Memory B cell (primary cell): ENCODE results near the gene C5orf47.
"Not testable (repeated sequence)": the region's sequence is repeated elsewhere in the genome, so short reads cannot be mapped to it uniquely, and the experiment has no call there.

ENCODE experiments used
- ATAC-seq: fragments of 150-1000 bp; cut with Tn5 transposase; 2 replicates; pipeline ENCODE4 v1.10.0; 2021; ENCODE audit warnings: low read depth, mild to moderate bottlenecking, moderate library complexity
- DNase-seq, 2 donors: peaks; one replicate each; pipeline ENCODE4 v3.0.0; 2022; ENCODE audit warnings: low spot score in 2 of 2
- H3K27ac Mint-ChIP-seq: one replicate; pipeline ENCODE4 v1.8.0; 2022; ENCODE audit warnings: mild to moderate bottlenecking, moderate library complexity, mixed read lengths
- H3K27me3 Mint-ChIP-seq: one replicate; pipeline ENCODE4 v1.8.0; 2022; ENCODE audit warnings: mixed read lengths
- H3K36me3 Mint-ChIP-seq: one replicate; pipeline ENCODE4 v1.8.0; 2022; ENCODE audit warnings: mild to moderate bottlenecking, mixed read lengths
- H3K4me1 Mint-ChIP-seq: one replicate; pipeline ENCODE4 v1.8.0; 2022; ENCODE audit warnings: mixed read lengths
- H3K4me3 Mint-ChIP-seq: one replicate; pipeline ENCODE4 v1.8.0; 2022; ENCODE audit warnings: mild to moderate bottlenecking, moderate library complexity, mixed read lengths
- H3K9me3 Mint-ChIP-seq: one replicate; pipeline ENCODE4 v1.8.0; 2022; ENCODE audit warnings: mixed read lengths

Gene C5orf47

GRCh38 chr5:173981185-173981761 is 7.7 kb upstream of the C5orf47 start:
- H3K9me3 Mint-ChIP-seq = peaks cover 5% of the 10 kb centered on the region
- no peaks in the 10 kb centered on the region for H3K4me1 Mint-ChIP-seq
- DNase-seq = no peak
- no peak overlapping the region for H3K4me3 Mint-ChIP-seq
- H3K27ac Mint-ChIP-seq = no peak overlapping the region
- peaks cover 29% of the 10 kb centered on the region for H3K27me3 Mint-ChIP-seq
- ATAC-seq = no peak
- H3K36me3 Mint-ChIP-seq = peaks cover 3% of the 10 kb centered on the region

GRCh38 chr5:173984218-173984617 is 4.8 kb upstream of the C5orf47 start:
- ATAC-seq (no peak), DNase-seq (no peak)
- no peaks in the 10 kb centered on the region for H3K4me1 Mint-ChIP-seq
- peaks cover 27% of the 10 kb centered on the region for H3K27me3 Mint-ChIP-seq
- no peak overlapping the region for H3K4me3 Mint-ChIP-seq
- peaks cover 3% of the 10 kb centered on the region for H3K36me3 Mint-ChIP-seq
- no peak overlapping the region for H3K27ac Mint-ChIP-seq
- peaks cover 5% of the 10 kb centered on the region for H3K9me3 Mint-ChIP-seq

- ATAC-seq (no peak), DNase-seq (no peak)
- Mint-ChIP-seq H3K9me3 (no peaks in the 10 kb centered on the region), H3K36me3 (no peaks in the 10 kb centered on the region), H3K27me3 (peaks cover 11% of the 10 kb centered on the region), H3K4me1 (no peaks in the 10 kb centered on the region), H3K27ac (no peak overlapping the region), H3K4me3 (no peak overlapping the region)
These were observed 587 bp downstream of the C5orf47 start for GRCh38 chr5:173989432-173990082.

GRCh38 chr5:173997331-173997730 is 8.4 kb downstream of the C5orf47 start:
- Mint-ChIP-seq H3K27me3 (peaks cover 16% of the 10 kb centered on the region), H3K36me3 (no peaks in the 10 kb centered on the region), H3K4me3 (no peak overlapping the region), H3K9me3 (no peaks in the 10 kb centered on the region), H3K4me1 (no peaks in the 10 kb centered on the region), H3K27ac (no peak overlapping the region)
- DNase-seq = no peak
- ATAC-seq = no peak

GRCh38 chr5:173998531-173998930 is 9.6 kb downstream of the C5orf47 start:
- Mint-ChIP-seq H3K4me1 (no peaks in the 10 kb centered on the region), H3K27ac (no peak overlapping the region), H3K9me3 (no peaks in the 10 kb centered on the region), H3K36me3 (no peaks in the 10 kb centered on the region), H3K4me3 (no peak overlapping the region), H3K27me3 (peaks cover 21% of the 10 kb centered on the region)
- DNase-seq (no peak), ATAC-seq (no peak)

- peaks cover 18% of the 10 kb centered on the region for H3K27me3 Mint-ChIP-seq
- H3K27ac Mint-ChIP-seq = no peak overlapping the region
- no peak for DNase-seq
- no peaks in the 10 kb centered on the region for H3K9me3 Mint-ChIP-seq
- H3K4me3 Mint-ChIP-seq = no peak overlapping the region
- ATAC-seq = no peak
- no peaks in the 10 kb centered on the region for H3K4me1 Mint-ChIP-seq
- no peaks in the 10 kb centered on the region for H3K36me3 Mint-ChIP-seq
These were observed 11.1 kb downstream of the C5orf47 start for GRCh38 chr5:174000076-174000475.

- ATAC-seq (no peak), DNase-seq (no peak)
- no peaks in the 10 kb centered on the region for H3K36me3 Mint-ChIP-seq
- H3K27me3 Mint-ChIP-seq = peaks cover 12% of the 10 kb centered on the region
- H3K9me3 Mint-ChIP-seq = no peaks in the 10 kb centered on the region
- H3K4me1 Mint-ChIP-seq = no peaks in the 10 kb centered on the region
- H3K27ac Mint-ChIP-seq = no peak overlapping the region
- H3K4me3 Mint-ChIP-seq = no peak overlapping the region
These were observed 14.8 kb downstream of the C5orf47 start for GRCh38 chr5:174003795-174004194.

- no peaks in the 10 kb centered on the region for H3K9me3 Mint-ChIP-seq
- H3K27ac Mint-ChIP-seq = no peak overlapping the region
- peaks cover 6% of the 10 kb centered on the region for H3K27me3 Mint-ChIP-seq
- H3K4me1 Mint-ChIP-seq = no peaks in the 10 kb centered on the region
- H3K36me3 Mint-ChIP-seq = no peaks in the 10 kb centered on the region
- DNase-seq (no peak), ATAC-seq (no peak)
- H3K4me3 Mint-ChIP-seq = no peak overlapping the region
These were observed 20.0 kb downstream of the C5orf47 start for GRCh38 chr5:174008922-174009321.

- DNase-seq = no peak
- no peak overlapping the region for H3K4me3 Mint-ChIP-seq
- no peaks in the 10 kb centered on the region for H3K36me3 Mint-ChIP-seq
- H3K9me3 Mint-ChIP-seq = no peaks in the 10 kb centered on the region
- peaks cover 6% of the 10 kb centered on the region for H3K27me3 Mint-ChIP-seq
- no peak for ATAC-seq
- no peaks in the 10 kb centered on the region for H3K4me1 Mint-ChIP-seq
- H3K27ac Mint-ChIP-seq = no peak overlapping the region
These were observed 21.4 kb downstream of the C5orf47 start for GRCh38 chr5:174010365-174010764.

GRCh38 chr5:174011441-174011840 is 22.5 kb downstream of the C5orf47 start:
- H3K27ac Mint-ChIP-seq = no peak overlapping the region
- ATAC-seq = no peak
- H3K27me3 Mint-ChIP-seq = peaks cover 2% of the 10 kb centered on the region
- no peak for DNase-seq
- no peaks in the 10 kb centered on the region for H3K4me1 Mint-ChIP-seq
- no peaks in the 10 kb centered on the region for H3K9me3 Mint-ChIP-seq
- no peak overlapping the region for H3K4me3 Mint-ChIP-seq
- no peaks in the 10 kb centered on the region for H3K36me3 Mint-ChIP-seq

- DNase-seq, ATAC-seq, H3K4me1 Mint-ChIP-seq, H3K9me3 Mint-ChIP-seq, H3K27ac Mint-ChIP-seq, H3K4me3 Mint-ChIP-seq, H3K36me3 Mint-ChIP-seq: not testable (repeated sequence)
- peaks cover 21% of the 10 kb centered on the region for H3K27me3 Mint-ChIP-seq
These were observed 31.3 kb downstream of the C5orf47 start for GRCh38 chr5:174020069-174020927.

- Mint-ChIP-seq H3K36me3 (peaks cover 4% of the 10 kb centered on the region), H3K27me3 (peaks cover 21% of the 10 kb centered on the region), H3K27ac (no peak overlapping the region), H3K4me3 (no peak overlapping the region), H3K9me3 (peaks cover 4% of the 10 kb centered on the region), H3K4me1 (no peaks in the 10 kb centered on the region)
- no peak for ATAC-seq
- no peak for DNase-seq
These were observed 31.9 kb downstream of the C5orf47 start for GRCh38 chr5:174020928-174021304.

- Mint-ChIP-seq H3K4me3 (no peak overlapping the region), H3K4me1 (no peaks in the 10 kb centered on the region), H3K36me3 (peaks cover 4% of the 10 kb centered on the region), H3K27me3 (peaks cover 21% of the 10 kb centered on the region), H3K27ac (no peak overlapping the region), H3K9me3 (peaks cover 4% of the 10 kb centered on the region)
- DNase-seq (no peak), ATAC-seq (no peak)
These were observed 33.6 kb downstream of the C5orf47 start for GRCh38 chr5:174022384-174023095.

- Mint-ChIP-seq H3K4me1 (no peaks in the 10 kb centered on the region), H3K4me3 (no peak overlapping the region), H3K36me3 (peaks cover 7% of the 10 kb centered on the region), H3K9me3 (peaks cover 19% of the 10 kb centered on the region), H3K27ac (no peak overlapping the region), H3K27me3 (no peaks in the 10 kb centered on the region)
- ATAC-seq (no peak), DNase-seq (no peak)
These were observed 41.3 kb downstream of the C5orf47 start for GRCh38 chr5:174030286-174030685.
